Measurements from ENCODE around the gene PRDM8.
"Not testable (repeated sequence)": the region's sequence is repeated elsewhere in the genome, so short reads cannot be mapped to it uniquely, and the experiment has no call there.

PRDM8 gene

DNA sequence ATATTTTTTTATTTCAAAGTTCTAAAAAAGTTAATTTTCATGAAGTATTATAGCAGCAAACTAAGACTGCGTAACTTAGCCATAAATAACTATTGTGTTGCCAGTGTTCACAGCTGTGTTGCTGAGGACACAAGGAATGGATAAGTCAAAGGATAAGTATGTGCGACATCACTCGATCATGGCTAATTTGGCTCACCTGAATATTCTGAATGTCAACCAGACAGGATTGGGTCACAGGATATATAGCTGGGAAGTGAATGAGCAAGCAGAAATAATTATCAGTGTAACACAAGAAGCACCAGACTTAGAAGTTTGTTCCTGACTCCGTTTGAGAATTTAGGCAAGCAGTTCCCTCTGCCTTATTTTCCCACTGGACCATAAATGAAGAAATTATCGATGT, 33.9 kb downstream of the PRDM8 start:
- DNase-seq: no peak

- no peak for DNase-seq
Observed at GRCh38 chr4:80232707-80233370, 35.5 kb downstream of the PRDM8 start.

- no peak for DNase-seq
Observed at GRCh38 chr4:80233390-80233789, 36.1 kb downstream of the PRDM8 start.

DNA sequence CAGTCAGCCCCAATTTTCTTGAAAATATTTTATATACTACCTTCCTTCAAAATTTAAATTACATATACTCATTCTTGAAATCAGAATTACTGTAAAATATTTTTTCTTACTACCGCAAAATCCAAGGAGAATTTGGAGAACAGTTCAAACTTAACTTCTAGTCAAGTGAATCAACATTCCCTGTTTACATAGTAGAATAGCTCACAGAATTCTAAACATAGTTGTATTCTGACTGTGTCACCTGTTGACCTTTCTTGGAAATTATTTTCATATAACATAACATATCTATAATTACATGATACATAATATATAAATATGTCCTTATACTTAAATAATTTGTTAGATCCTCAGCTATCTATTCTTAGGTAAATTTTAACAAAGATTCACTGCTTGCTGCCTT, 38.1 kb downstream of the PRDM8 start:
- no peak for DNase-seq

DNA sequence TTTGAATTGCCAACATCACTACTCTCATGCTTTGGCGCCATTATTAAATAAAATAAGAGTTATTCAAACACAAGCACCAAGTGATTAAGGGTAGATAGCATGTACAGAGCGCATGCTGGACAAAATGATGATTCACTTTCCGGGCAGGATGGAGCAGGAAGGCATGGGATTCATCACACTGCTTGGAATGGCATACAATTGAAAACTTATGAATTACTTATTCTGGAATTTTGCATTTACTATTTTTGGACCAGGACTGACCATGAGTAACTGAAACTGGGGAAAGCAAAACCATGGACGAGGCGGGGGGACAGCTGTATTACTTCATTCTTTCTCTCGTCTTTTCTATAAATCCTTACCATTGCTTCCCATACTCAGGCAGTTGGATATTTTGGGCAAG, 40.7 kb downstream of the PRDM8 start:
- DNase-seq: no peak

DNA sequence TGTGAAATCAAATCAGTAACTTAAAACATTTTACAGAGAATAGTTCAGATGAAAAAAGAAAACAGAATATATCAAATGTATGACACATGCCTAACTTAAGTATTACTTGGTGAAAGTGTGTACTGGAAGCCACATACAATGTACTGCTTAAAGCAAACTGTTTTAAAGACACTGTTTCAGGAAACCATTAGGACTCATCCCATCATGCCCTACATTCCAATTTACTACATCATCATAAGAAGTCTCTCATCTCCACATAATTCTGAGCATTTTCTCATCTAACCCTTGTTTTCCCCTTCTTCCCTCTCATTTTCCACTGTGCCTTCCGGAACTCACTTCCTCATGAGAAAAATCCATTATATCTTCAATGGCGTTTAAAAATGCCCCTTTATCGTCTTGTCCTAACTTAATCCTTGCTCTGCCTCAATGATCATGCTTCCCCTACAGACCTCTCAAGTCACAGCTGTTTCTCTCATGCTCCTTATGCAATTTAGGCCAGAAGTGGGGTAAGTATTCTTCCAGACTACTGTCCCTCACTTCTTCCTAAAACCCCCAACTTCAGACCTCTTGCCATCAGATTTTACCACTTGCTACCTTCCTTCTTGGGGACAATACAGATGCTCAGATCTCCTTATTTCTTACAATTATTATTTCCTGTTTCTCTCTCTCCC, 42.3 kb downstream of the PRDM8 start:
- DNase-seq: no peak

- no peak for DNase-seq
Observed at GRCh38 chr4:80240976-80241375, 43.7 kb downstream of the PRDM8 start.

GRCh38 chr4:80243274-80244018, 46.1 kb downstream of the PRDM8 start:
- no peak for DNase-seq

GRCh38 chr4:80247484-80247883, 50.2 kb downstream of the PRDM8 start:
- DNase-seq: not testable (repeated sequence)

- no peak for DNase-seq
Observed at GRCh38 chr4:80249144-80249543, 51.8 kb downstream of the PRDM8 start.

GRCh38 chr4:80252427-80252826, 55.1 kb downstream of the PRDM8 start:
- DNase-seq: no peak

DNA sequence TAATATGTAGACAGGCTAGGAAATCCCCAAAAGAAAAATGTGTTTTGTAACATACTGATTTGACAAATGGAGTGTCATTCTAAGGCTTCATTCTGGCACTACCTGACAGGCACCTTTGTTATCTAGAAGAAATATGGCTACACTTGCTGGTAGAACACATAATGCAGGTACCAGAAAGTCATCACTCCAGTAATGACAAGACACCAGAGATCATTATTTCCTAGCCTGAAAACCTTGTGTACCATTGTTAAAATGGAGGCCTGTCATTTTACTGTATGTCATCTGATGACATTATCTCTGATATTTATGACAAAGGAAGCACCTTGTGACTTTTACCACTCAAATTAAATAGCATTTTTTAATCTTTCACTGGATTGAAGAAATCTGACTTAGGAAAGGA, 55.6 kb downstream of the PRDM8 start:
- DNase-seq: no peak

DNA sequence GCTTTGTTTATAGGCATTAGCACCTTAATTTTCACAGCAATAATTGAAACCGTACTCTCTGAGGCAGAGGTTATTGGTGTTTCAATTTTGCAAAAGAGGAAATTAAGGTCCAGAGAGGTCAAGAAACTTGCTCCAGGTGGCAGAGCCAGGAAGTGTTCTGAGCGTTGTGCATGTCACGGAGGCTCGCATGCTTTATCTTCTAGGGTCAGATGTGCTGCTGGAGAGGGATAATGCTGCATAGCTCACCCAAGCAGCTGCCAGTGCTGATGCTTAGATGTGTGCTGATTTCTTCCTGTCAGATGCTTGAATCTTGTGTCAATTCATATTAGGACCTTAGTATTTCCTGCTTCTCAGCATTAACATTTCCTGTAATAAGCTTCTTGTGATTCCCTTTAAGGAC, 56.2 kb downstream of the PRDM8 start:
- DNase-seq: no peak

Measured in DMS 273 treated with DMSO at 0.1 percent for 48 hours (cell line).